K562 (cell line): Measurements from ENCODE around the gene RAB12. TPM values are rescaled to one million over a fixed set of nuclear protein-coding genes. Genes with fewer than 3 reads are reported as not detected.

Experiments
- ATF7 ChIP-seq: fragments of 450-650 bp; IDR thresholded peaks from 2 replicates; pipeline ENCODE4 v1.7.1; 2014; ENCODE audit warnings: mild to moderate bottlenecking, moderate library complexity
- CAMTA2 ChIP-seq: fragments of 250-450 bp; sonication (Bioruptor Pico); conservative IDR thresholded peaks from 2 replicates; pipeline ENCODE4 v1.5.1; 2022
- CBFA2T3 ChIP-seq: fragments of 450-650 bp; IDR thresholded peaks from 2 replicates; pipeline ENCODE4 v1.6.1; 2017
- CEBPB ChIP-seq: fragments of 450-650 bp; IDR thresholded peaks from 2 replicates; pipeline ENCODE4 v1.6.1; 2016; ENCODE audit warnings: missing genetic modification characterization, missing compliant biosample characterization
- CEBPG ChIP-seq, 3 experiments: fragments of 200-800 bp in 1 of 3; sonication (Bioruptor generic) in 1 of 3; sonication (generic) in 1 of 3; formaldehyde crosslinking in 1 of 3; IDR thresholded peaks in 2 of 3; conservative IDR thresholded peaks in 1 of 3; 2 replicates each; pipeline versions ENCODE4 v1.6.1 to v1.8.0; 2016 to 2022; ENCODE audit warnings: missing compliant biosample characterization in 2 of 3, missing genetic modification characterization in 2 of 3, mild to moderate bottlenecking in 1 of 3, missing genetic modification reagents in 1 of 3
- CREM ChIP-seq: IDR thresholded peaks from 2 replicates; pipeline ENCODE4 v1.6.1; 2014; ENCODE audit warnings: antibody characterized with exemption, low read depth
- DPF2 ChIP-seq: fragments of 450-650 bp; IDR thresholded peaks from 2 replicates; pipeline ENCODE4 v1.6.1; 2016
- EP300 ChIP-seq: IDR thresholded peaks from 2 replicates; pipeline ENCODE4 v1.6.1; 2012; ENCODE audit warnings: low read length, improper control_type of control experiment
- EP400 ChIP-seq: fragments of 450-650 bp; IDR thresholded peaks from 2 replicates; pipeline ENCODE4 v1.6.1; 2017; ENCODE audit warnings: antibody characterized with exemption, mild to moderate bottlenecking, moderate library complexity
- GTF2F1 ChIP-seq: IDR thresholded peaks from 2 replicates; pipeline ENCODE4 v1.6.1; 2011; ENCODE audit warnings: low read depth, low read length, improper control_type of control experiment
- MAFG ChIP-seq: fragments of 450-650 bp; conservative IDR thresholded peaks from 2 replicates; pipeline ENCODE4 v1.6.1; 2016; ENCODE audit warnings: missing genetic modification characterization, missing compliant biosample characterization
- MAFK ChIP-seq: IDR thresholded peaks from 2 replicates; pipeline ENCODE4 v1.6.1; 2011; ENCODE audit warnings: low read length, improper control_type of control experiment
- MAX ChIP-seq: sonication (generic); formaldehyde crosslinking; IDR thresholded peaks from 2 replicates; pipeline ENCODE4 v1.9.0; 2022; ENCODE audit warnings: mild to moderate bottlenecking, missing genetic modification reagents
- MCM5 ChIP-seq: fragments of 450-650 bp; IDR thresholded peaks from 2 replicates; pipeline ENCODE4 v1.6.1; 2016; ENCODE audit warnings: low read depth
- MTA3 ChIP-seq: fragments of 450-650 bp; formaldehyde crosslinking; IDR thresholded peaks from 2 replicates; pipeline ENCODE4 v1.6.1; 2017; ENCODE audit warnings: mild to moderate bottlenecking, borderline replicate concordance
- MYC ChIP-seq, 2 experiments: fragments of 250-450 bp in 1 of 2; sonication (Bioruptor Pico) in 1 of 2; IDR thresholded peaks; 2 replicates each; pipeline versions ENCODE4 v1.5.1 to v1.6.1; 2012 to 2021; ENCODE audit warnings: low read depth in 2 of 2, borderline replicate concordance in 1 of 2, improper control_type of control experiment in 1 of 2, low read length in 1 of 2, mild to moderate bottlenecking in 1 of 2, moderate library complexity in 1 of 2
- NFE2 ChIP-seq: IDR thresholded peaks from 2 replicates; pipeline ENCODE4 v1.6.1; 2014; ENCODE audit warnings: antibody characterized with exemption, low read depth
- NFIC ChIP-seq: fragments of 450-650 bp; IDR thresholded peaks from 2 replicates; pipeline ENCODE4 v1.6.1; 2017; ENCODE audit warnings: mild to moderate bottlenecking, inconsistent platforms
- PHF8 ChIP-seq: fragments of 200-600 bp; sonication (generic); IDR thresholded peaks from 2 replicates; pipeline ENCODE4 v1.6.1; 2012; ENCODE audit warnings: mixed run types, mild to moderate bottlenecking, inconsistent platforms, low read length, moderate library complexity, borderline replicate concordance
- SMAD1 ChIP-seq: fragments of 150-350 bp; IDR thresholded peaks from 2 replicates; pipeline ENCODE4 v1.6.1; 2014; ENCODE audit warnings: low read length, low read depth; ENCODE audit not compliant: partially characterized antibody
- SMARCE1 ChIP-seq: fragments of 450-650 bp; IDR thresholded peaks from 2 replicates; pipeline ENCODE4 v1.7.1; 2016; ENCODE audit warnings: mild to moderate bottlenecking
- THAP12 ChIP-seq: fragments of 250-450 bp; sonication (Bioruptor Pico); IDR thresholded peaks from 2 replicates; pipeline ENCODE4 v1.9.0; 2021; ENCODE audit warnings: mild to moderate bottlenecking, inconsistent platforms
- TRIM24 ChIP-seq, 2 experiments: fragments of 450-650 bp; IDR thresholded peaks; 2 replicates each; pipeline ENCODE4 v1.6.1; 2016
- WHSC1 ChIP-seq: IDR thresholded peaks from one replicate; pipeline ENCODE4 v1.6.1; 2012; ENCODE audit warnings: low read length, control low read depth, inconsistent platforms
- ZNF766 ChIP-seq: fragments of 200-800 bp; sonication (Bioruptor generic); conservative IDR thresholded peaks from 2 replicates; pipeline ENCODE4 v1.6.1; 2016; ENCODE audit warnings: missing genetic modification characterization, missing compliant biosample characterization
- polyA plus RNA-seq, 8 experiments: library from polyadenylated mRNA; depleted of rRNA in 4 of 8; stranded (reverse) in 5 of 8; unstranded in 3 of 8; fragments of >200 nt; fragmentation: Nextera tagmentation in 2 of 8; fragmentation: Illumina TruSeq in 1 of 8; extraction: Ambion mirVana in 2 of 8; extraction: Trizol in 1 of 8; gene quantifications; 2 replicates each; pipeline versions ENCODE4 v1.2.1 to v1.2.3, GENCODE V29; 2011 to 2014; ENCODE audit warnings: inconsistent platforms in 1 of 8, missing spikeins in 1 of 8
- total RNA-seq, 7 experiments: library from RNA; depleted of rRNA in 6 of 7; stranded (reverse); fragments of >200 nt in 6 of 7; fragmentation: Illumina TruSeq in 2 of 7; extraction: Trizol in 2 of 7; gene quantifications; 2 replicates each; pipeline versions ENCODE4 v1.2.1 to v1.2.3, GENCODE V29; 2011 to 2021; ENCODE audit warnings: low replicate concordance in 1 of 7
- TF ChIP-seq, protein P1 (sequence below): fragments of 250-450 bp; sonication (Bioruptor Pico); IDR thresholded peaks from 2 replicates; pipeline ENCODE4 v1.4.0; 2020; ENCODE audit warnings: mild to moderate bottlenecking, moderate library complexity, borderline replicate concordance

The RAB12 gene
- total and polyA plus RNA-seq, 9 of the 15 experiments (the other 6 are each of a cell fraction or from before 2014, with no cell fraction given), result 0.48 to 21.6 (median 18.8) TPM

DNA sequence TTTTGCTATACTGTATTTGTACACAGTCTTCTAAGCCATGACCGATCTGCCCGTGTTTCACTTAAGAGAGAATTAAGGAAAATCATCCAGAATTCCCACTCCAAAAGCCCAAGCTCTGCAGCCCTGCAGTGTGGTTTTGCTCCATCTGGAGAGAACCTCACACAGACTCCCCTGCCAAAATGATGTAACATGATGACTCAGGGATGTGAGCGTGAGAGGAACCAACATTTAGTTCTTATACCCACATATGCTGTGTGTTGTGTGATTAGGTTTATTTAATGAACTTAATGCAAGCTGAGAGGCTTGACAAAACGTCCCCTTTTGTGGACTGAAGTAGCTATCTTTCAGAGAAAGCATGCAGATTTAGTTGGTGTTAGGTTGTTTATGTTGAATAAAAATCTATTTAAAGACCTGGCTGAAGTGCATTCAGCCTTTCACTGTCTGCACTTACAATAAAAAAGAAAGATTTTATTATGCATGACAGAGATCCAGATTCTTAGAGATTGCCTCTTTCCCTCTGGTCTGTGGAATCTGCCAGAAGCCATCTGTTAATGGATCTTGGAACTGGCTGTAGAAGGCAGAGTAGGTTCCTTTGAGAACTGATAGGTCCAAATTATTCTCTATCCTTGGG lies 6.3 kb downstream of the RAB12 start (continued):
- TF ChIP-seq, protein P1, sequence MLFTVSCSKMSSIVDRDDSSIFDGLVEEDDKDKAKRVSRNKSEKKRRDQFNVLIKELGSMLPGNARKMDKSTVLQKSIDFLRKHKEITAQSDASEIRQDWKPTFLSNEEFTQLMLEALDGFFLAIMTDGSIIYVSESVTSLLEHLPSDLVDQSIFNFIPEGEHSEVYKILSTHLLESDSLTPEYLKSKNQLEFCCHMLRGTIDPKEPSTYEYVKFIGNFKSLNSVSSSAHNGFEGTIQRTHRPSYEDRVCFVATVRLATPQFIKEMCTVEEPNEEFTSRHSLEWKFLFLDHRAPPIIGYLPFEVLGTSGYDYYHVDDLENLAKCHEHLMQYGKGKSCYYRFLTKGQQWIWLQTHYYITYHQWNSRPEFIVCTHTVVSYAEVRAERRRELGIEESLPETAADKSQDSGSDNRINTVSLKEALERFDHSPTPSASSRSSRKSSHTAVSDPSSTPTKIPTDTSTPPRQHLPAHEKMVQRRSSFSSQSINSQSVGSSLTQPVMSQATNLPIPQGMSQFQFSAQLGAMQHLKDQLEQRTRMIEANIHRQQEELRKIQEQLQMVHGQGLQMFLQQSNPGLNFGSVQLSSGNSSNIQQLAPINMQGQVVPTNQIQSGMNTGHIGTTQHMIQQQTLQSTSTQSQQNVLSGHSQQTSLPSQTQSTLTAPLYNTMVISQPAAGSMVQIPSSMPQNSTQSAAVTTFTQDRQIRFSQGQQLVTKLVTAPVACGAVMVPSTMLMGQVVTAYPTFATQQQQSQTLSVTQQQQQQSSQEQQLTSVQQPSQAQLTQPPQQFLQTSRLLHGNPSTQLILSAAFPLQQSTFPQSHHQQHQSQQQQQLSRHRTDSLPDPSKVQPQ (CRISPR knock-in tag), result no peak
- TF ChIP-seq EP300 (peak; percentile 39; the same call in 1 of the 2 replicates), CEBPG (CRISPR knock-in tag; IDR thresholded peaks at IDR 0.05) (peak; percentile 73), CEBPG (tag; conservative IDR thresholded peaks at IDR 0.05 in 1 of 2, IDR thresholded peaks at IDR 0.05 in 1 of 2) (peak; percentile 83 to 85), MAFK (peak; percentile 88), GTF2F1 (no peak), MCM5 (no peak), NFIC (peak; percentile 16; the same call in 1 of the 2 replicates), ZNF766 (CRISPR knock-in tag) (0 out of 2 replicates have a peak, but pooled peaks have one; percentile 33), PHF8 (no peak), NFE2 (peak; percentile 93), WHSC1 (no peak), DPF2 (peak; percentile 71), MAX (CRISPR knock-in tag) (no peak), ATF7 (peak; percentile 81), SMAD1 (peak; percentile 50), EP400 (peak; percentile 49; the same call in 1 of the 2 replicates), TRIM24 (IDR thresholded peaks at IDR 0.05) (peak in 1 of 2 experiments; percentile 40; a peak in 1 of 4 replicates), CREM (peak; percentile 57; the same call in 1 of the 2 replicates), MYC (IDR thresholded peaks at IDR 0.05; ENCODE audit: low read depth, low read length) (0 out of 2 replicates have a peak, but pooled peaks have one; percentile 37), MYC (CRISPR knock-in tag; IDR thresholded peaks at IDR 0.05; ENCODE audit: borderline replicate concordance, low read depth) (no peak), THAP12 (CRISPR knock-in tag) (no peak), MTA3 (0 out of 2 replicates have a peak, but pooled peaks have one; percentile 33), CBFA2T3 (0 out of 2 replicates have a peak, but pooled peaks have one; percentile 6), CEBPB (tag) (peak; percentile 77), SMARCE1 (peak; percentile 72), CAMTA2 (CRISPR knock-in tag) (no peak), MAFG (tag) (peak; percentile 85)
